Activated CD8-positive, alpha-beta memory T cell treated with anti-CD3 and anti-CD28 coated beads for 48 hours (primary cell): Measurements from ENCODE around the gene GGNBP2.
A peak's percentile ranks its signal among the peaks of the same experiment; 100 is the strongest.
"Not testable (repeated sequence)": the region's sequence is repeated elsewhere in the genome, so short reads cannot be mapped to it uniquely, and the experiment has no call there.

Experiments
- DNase-seq, 3 experiments: peaks; one replicate each; pipeline ENCODE4 v3.0.0-alpha.2; 2020; ENCODE audit warnings: low read depth in 2 of 3, low spot score in 2 of 3

The GGNBP2 gene

GRCh38 chr17:36600936-36601302, 56.2 kb downstream of the GGNBP2 start:
- DNase-seq: peak in 1 of 3 experiments; percentile 15

GRCh38 chr17:36601303-36602029, 56.7 kb downstream of the GGNBP2 start, which contains the start of gene MRM1:
MRM1 (plus strand) TSS chr17:36601583; CDS start chr17:36601811, 228 bp downstream.
- peak; percentile 83 to 89 (median 87) for DNase-seq

DNA sequence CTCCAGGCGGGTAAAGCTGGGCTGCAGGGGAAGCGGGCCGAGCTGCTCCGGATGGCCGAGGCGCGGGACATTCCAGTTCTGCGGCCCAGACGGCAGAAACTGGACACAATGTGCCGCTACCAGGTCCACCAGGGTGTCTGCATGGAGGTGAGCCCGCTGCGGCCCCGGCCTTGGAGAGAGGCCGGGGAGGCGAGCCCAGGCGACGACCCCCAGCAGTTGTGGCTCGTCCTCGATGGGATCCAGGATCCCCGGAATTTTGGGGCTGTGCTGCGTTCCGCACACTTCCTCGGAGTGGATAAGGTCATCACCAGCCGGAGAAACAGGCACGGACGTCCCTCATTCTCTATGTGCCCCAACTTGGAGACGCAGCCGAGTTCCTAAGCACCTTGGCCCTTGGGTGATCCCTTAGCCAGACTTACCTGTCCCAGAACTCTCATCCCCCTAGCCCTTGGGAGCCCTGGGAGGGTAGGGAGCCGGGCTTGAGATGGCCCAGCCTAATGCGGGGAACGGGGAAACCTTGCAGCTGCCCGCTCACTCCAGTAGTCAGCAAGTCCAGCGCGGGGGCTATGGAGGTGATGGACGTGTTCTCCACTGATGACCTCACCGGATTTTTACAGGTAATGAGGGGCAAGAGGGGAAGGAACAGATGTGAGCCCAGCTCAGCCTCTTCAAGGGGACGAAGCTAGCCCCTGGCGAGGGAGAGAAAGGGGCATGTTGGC, 57.5 kb downstream of the GGNBP2 start:
- DNase-seq: peak in 1 of 3 experiments; percentile 23

DNA sequence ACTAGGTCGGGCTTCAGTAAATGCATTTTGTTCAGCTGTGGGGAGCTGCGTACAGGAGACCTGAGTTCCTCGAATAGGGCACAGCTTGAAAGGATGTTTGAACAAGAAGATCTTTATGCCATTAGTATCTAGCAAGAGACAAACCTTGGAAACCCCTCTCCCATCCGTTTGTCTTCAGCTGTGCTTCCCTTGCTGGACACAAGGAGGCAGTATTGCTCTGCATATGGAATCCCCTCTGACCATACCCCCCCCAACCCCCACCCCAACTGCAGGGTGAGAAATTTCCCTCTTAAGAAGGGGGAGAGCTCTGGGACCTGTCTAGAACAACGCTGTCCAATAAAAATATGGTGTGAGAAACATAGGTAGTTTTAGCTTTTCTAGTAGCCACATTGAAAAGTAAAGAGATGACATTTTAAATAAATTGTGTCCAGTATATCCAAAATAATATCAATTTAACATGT, 58.2 kb downstream of the GGNBP2 start:
- peak; percentile 31 to 41 (median 40) for DNase-seq

DNA sequence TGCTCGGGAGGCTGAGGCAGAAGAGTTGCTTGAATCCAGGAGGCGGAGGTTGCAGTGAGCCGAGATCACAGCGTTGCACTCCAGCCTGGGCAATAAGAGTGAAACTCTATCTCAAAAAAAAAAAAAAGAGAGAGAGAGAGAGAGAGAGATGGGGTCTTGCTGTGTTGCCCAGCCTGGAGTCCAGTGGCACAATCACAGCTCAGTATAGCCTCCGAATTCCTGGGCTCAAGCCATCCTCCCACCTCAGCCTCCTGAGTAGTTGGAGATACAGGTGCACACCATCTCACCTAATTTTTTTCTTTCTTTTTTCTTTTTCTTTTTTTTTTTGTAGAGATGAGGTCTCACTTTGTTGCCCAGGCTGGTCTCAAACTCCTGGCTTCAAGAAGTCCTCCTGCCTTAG, 60.3 kb downstream of the GGNBP2 start:
- not testable (repeated sequence) for DNase-seq

GRCh38 chr17:36608280-36608679, 63.6 kb downstream of the GGNBP2 start:
- DNase-seq: no peak

DNA sequence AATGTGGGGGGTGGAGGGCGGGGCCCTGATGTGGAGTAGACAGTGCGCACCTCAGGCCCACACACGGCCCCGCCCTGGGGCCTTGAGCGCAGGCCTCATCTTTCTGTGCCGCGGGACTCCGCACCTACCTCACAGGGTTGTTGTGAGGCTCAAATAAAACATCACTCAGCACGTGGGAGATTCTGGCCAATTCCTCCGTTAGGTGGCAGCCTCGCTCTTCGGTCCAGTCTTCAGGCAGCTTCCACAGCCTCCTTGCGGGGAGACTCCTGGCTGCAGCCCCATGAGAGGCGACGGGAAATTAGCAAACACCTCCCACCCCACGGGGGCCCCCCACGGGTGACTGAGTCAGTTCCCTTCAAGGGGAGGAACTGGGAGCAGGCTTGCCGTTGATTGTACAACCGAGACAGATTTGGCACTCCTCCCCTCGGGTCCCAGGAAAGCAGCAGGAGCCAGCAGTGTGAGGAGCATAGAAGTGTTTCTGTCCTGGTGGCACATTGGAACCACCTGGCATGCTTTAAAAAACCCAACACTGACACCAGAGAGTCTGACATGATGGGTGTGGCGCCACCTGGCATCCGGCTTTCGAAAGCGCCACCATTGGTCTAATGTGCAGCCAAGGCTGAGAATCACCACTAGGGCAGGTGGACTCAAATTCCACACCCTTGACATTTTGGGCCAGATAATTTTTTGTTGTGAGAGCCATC, 64.2 kb downstream of the GGNBP2 start:
- DNase-seq: no peak

- DNase-seq: no peak
Observed at GRCh38 chr17:36609498-36609862, 64.8 kb downstream of the GGNBP2 start.

- DNase-seq: no peak
Observed at GRCh38 chr17:36610474-36610873, 65.8 kb downstream of the GGNBP2 start.

- DNase-seq: no peak
Observed at GRCh38 chr17:36611345-36612072, 66.8 kb downstream of the GGNBP2 start.

DNA sequence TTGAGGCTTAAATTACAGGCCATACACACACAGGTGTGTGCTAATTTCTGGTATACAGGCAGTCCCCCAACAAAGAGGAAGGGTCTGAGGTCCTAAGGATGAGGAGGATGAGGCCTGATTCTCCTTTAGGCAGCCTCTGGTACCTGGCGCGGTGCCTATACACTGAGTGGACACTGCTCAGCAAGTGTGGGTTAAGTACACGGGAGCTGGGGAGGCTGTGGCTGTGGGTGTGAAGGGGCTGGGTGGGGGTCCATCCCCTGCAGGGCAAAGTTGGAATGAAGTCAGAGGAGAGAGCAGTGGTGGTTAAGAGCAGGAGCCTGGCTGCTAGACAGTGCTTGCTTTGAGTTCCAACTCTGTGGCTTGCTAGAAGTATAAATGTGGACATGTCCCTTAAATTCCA, 67.6 kb downstream of the GGNBP2 start:
- DNase-seq: no peak

- DNase-seq: no peak
Observed at GRCh38 chr17:36613155-36613554, 68.4 kb downstream of the GGNBP2 start.

GRCh38 chr17:36614081-36614480, 69.4 kb downstream of the GGNBP2 start:
- DNase-seq: no peak

- no peak for DNase-seq
Observed at GRCh38 chr17:36614933-36615332, 70.2 kb downstream of the GGNBP2 start.

DNA sequence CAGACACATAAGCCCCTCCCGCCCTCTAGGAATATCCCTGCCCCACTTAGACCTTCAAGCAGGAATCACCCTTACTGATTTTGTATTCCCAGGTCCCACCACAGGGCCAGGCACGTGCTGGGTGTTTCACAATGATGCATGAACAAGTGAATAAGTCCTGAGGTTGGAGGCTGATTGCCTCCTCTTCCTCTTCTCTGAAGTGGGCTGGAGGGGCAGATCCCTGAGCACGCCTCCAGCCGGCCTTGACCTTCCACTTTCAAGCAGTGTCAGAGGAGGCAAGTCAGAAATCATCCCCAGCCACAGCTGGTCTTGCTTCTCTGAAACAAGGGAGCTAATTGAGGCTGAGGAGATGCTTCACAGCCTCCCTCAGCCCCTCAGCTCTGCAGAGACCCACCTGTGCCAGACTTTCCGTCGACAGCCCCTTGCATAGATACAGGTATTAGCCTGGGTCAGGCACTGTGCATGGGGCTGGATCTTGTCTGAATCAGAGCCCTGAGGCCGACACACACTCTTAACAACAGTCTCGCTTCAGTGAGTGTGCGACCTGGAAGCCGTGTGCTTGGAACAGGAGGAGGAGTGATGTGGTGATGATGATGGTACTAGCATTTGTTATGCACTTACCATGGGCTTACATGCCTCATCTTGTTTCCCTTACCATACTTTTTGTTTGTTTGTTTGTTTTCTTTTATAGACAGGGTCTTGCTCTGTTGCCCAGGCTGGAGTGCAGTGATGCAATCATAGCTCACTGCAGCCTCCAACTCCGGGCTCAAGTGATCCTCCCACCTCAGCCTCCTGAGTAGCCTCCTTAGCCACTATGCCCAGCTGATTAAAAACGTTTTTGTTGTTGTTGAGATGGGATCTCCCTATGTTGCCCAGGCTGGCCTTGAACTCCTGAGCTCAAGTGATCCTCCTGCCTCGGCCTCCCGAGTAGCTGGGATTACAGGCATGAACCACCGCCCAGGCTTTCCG, 71.6 kb downstream of the GGNBP2 start:
- no peak for DNase-seq

GRCh38 chr17:36617773-36618172, 73.1 kb downstream of the GGNBP2 start:
- DNase-seq: no peak

GRCh38 chr17:36623281-36623680, 78.6 kb downstream of the GGNBP2 start:
- DNase-seq: no peak

- DNase-seq: no peak
Observed at GRCh38 chr17:36625188-36625587, 80.5 kb downstream of the GGNBP2 start.

DNA sequence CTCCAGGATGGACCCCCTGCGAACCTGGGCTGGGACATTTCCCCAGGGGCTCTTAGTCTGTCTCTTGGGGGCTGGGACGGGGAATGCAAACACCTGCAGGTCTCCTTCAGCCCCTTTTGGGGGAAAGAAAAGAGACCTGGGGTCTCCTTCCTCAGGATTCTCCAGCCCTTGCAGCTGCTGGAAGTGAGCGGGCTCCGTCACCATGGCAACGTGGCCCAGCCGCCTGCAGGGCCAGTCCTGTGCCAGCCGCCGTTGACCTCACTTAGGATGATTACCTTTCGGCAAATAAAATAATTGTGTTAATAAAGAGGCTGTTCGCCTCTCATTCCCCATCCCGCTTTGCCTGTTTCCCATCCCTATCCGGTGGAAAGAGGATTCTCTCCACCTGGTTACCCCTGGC, 82.4 kb downstream of the GGNBP2 start:
- DNase-seq: no peak

GRCh38 chr17:36628576-36628975, 83.9 kb downstream of the GGNBP2 start:
- no peak for DNase-seq
